OCI-LY7 (cell line): ENCODE results near the gene KLHL25. TPM values are rescaled to one million over a fixed set of nuclear protein-coding genes. Genes with fewer than 3 reads are reported as not detected.

Source experiments
- BruUV-seq: library from RNA; stranded (reverse); fragments of 400-500 nt; replicated peaks from 2 replicates; lab custom pipeline; 2021; lab: Mats Ljungman, UMichigan
- CTCF ChIA-PET: fragments of 300-600 bp; sonication (Branson Sonifier 250); formaldehyde crosslinking; loops from one replicate; lab custom pipeline; 2022; ENCODE audit warnings: antibody characterized with exemption; ENCODE audit not compliant: unreplicated experiment; lab: Charles Lee
- POLR2A ChIA-PET: fragments of 300-600 bp; sonication (Branson Sonifier 250); formaldehyde crosslinking; loops from one replicate; lab custom pipeline; 2022; ENCODE audit warnings: antibody characterized with exemption; lab: Charles Lee
- DNase-seq: peaks from one replicate; pipeline ENCODE4 v3.0.0-alpha.2; 2015; ENCODE audit warnings: low spot score
- H2AFZ ChIP-seq: fragments of 200-600 bp; sonication (generic), shearing (Covaris generic); 2 replicates; pipeline ENCODE4 v1.6.1; 2014; ENCODE audit warnings: mild to moderate bottlenecking, antibody characterized with exemption, low read length, moderate library complexity
- H3K27ac ChIP-seq: fragments of 200-600 bp; sonication (generic); 2 replicates; pipeline ENCODE4 v1.5.1; 2014; ENCODE audit warnings: mixed run types, low read depth, mild to moderate bottlenecking, moderate library complexity, low read length, inconsistent platforms; ENCODE audit not compliant: poor library complexity, severe bottlenecking
- H3K36me3 ChIP-seq: fragments of 200-600 bp; sonication (generic); 2 replicates; pipeline ENCODE4 v1.6.1; 2014; ENCODE audit warnings: mild to moderate bottlenecking, antibody characterized with exemption, low read length, moderate library complexity, mixed read lengths; ENCODE audit not compliant: insufficient read depth
- H3K4me1 ChIP-seq: fragments of 200-600 bp; sonication (generic); 2 replicates; pipeline ENCODE4 v1.5.1; 2014; ENCODE audit warnings: mild to moderate bottlenecking, low read length; ENCODE audit not compliant: insufficient read depth, poor library complexity, severe bottlenecking
- H3K4me2 ChIP-seq: fragments of 200-600 bp; sonication (generic); 2 replicates; pipeline ENCODE4 v1.6.1; 2014; ENCODE audit warnings: mild to moderate bottlenecking, low read length
- H3K4me3 ChIP-seq: fragments of 200-600 bp; sonication (generic); 2 replicates; pipeline ENCODE4 v1.5.1; 2014; ENCODE audit warnings: mild to moderate bottlenecking, low read depth, low read length; ENCODE audit not compliant: poor library complexity, severe bottlenecking
- H3K79me2 ChIP-seq: fragments of 200-600 bp; sonication (generic); 2 replicates; pipeline ENCODE4 v1.6.1; 2016; ENCODE audit warnings: low read depth, mild to moderate bottlenecking, low read length, moderate library complexity, mixed read lengths; ENCODE audit not compliant: insufficient read depth
- H3K9me2 ChIP-seq: fragments of 200-600 bp; sonication (generic); 2 replicates; pipeline ENCODE4 v1.6.1; 2016; ENCODE audit warnings: mild to moderate bottlenecking, low read length, mixed read lengths; ENCODE audit not compliant: insufficient read depth
- H3K9me3 ChIP-seq: fragments of 200-600 bp; sonication (generic); 2 replicates; pipeline ENCODE4 v1.6.1; 2014; ENCODE audit warnings: mild to moderate bottlenecking, mixed run types, low read length, mixed read lengths
- H4K20me1 ChIP-seq: fragments of 200-600 bp; sonication (generic); 2 replicates; pipeline ENCODE4 v1.6.1; 2014; ENCODE audit warnings: mild to moderate bottlenecking, antibody characterized with exemption, low read length, moderate library complexity, mixed read lengths; ENCODE audit not compliant: insufficient read depth
- CTCF ChIP-seq: fragments of 200-600 bp; sonication (generic); conservative IDR thresholded peaks from 2 replicates; pipeline ENCODE4 v1.5.1; 2014; ENCODE audit warnings: mild to moderate bottlenecking, antibody characterized with exemption, low read length, moderate library complexity, mixed read lengths
- EZH2phosphoT487 ChIP-seq: fragments of 200-600 bp; sonication (generic); IDR thresholded peaks from 2 replicates; pipeline ENCODE4 v1.6.1; 2018; ENCODE audit warnings: low read depth, borderline replicate concordance, mild to moderate bottlenecking, mixed run types, antibody characterized with exemption, low read length, moderate library complexity, mixed read lengths
- intact Hi-C: fragments of 100-400 bp; cut with micrococcal nuclease; formaldehyde crosslinking; loops from one replicate; pipeline ENCODE4 v1.10.0; 2022; ENCODE audit not compliant: unreplicated experiment
- total RNA-seq, 2 experiments: library from RNA; depleted of rRNA in 1 of 2; stranded (reverse); fragments of >200 nt in 1 of 2; shearing (Covaris generic) in 1 of 2; gene quantifications; 2 replicates each; pipeline ENCODE4 v1.2.3, GENCODE V29; 2014 to 2022

KLHL25 gene
- total RNA-seq, 2 experiments from 2014 or later: 5.1 to 7.7 TPM

- Histone ChIP-seq H2AFZ (no peak overlapping the region), H3K4me2 (no peak overlapping the region), H3K9me3 (no peaks in the 10 kb centered on the region), H3K9me2 (no peaks in the 10 kb centered on the region), H3K4me3 (no peak overlapping the region), H3K36me3 (no peaks in the 10 kb centered on the region), H3K79me2 (no peaks in the 10 kb centered on the region), H3K4me1 (no peaks in the 10 kb centered on the region), H4K20me1 (no peaks in the 10 kb centered on the region), H3K27ac (no peak overlapping the region)
- intact Hi-C loops: no loop called here
- ChIA-PET POLR2A (interaction anchor here (0.6 kb wide), 1 partner anchor 46 kb away, joined by 4 read pairs; no protein-coding TSS in a partner anchor), CTCF (no interaction called here)
- no TSS peak for BruUV-seq
- TF ChIP-seq CTCF: no peak
- no peak for TF ChIP-seq EZH2phosphoT487
- no peak for DNase-seq
Measured at GRCh38 chr15:85819938-85820337, 25.2 kb upstream of the KLHL25 start.

DNA sequence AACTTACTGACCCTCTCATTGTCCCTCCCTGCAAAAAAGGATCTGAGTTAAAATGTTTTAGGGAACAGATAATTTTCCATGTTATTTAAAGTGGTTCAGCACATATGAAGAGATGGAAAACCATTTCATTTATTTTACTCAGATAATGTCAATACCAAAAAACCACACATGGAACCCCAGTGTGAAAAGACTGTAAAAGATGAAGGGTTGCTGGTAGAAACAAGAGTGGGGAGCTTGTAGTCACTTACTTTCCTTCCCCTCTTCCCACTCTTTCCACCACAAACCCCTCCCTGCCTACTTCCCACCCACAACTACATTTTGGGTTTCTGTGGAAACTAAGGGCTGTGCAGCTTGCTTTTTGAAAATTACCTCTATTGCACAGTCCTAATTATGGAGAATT, 18.5 kb upstream of the KLHL25 start:
- no peak overlapping the region for H2AFZ ChIP-seq
- POLR2A ChIA-PET: no interaction called here

More for the DNA sequence above, 18.5 kb upstream of the KLHL25 start:
- H3K9me2 ChIP-seq: no peaks in the 10 kb centered on the region
- no peak overlapping the region for H3K4me2 ChIP-seq
- intact Hi-C loops: no loop called here
- no TSS peak for BruUV-seq
- no peak overlapping the region for H3K4me3 ChIP-seq
- TF ChIP-seq EZH2phosphoT487 (no peak), CTCF (no peak)
- no peaks in the 10 kb centered on the region for H3K4me1 ChIP-seq
- no peaks in the 10 kb centered on the region for H3K79me2 ChIP-seq
- no peak for DNase-seq
- H3K36me3 ChIP-seq: no peaks in the 10 kb centered on the region
- no peak overlapping the region for H3K27ac ChIP-seq
- no peaks in the 10 kb centered on the region for H4K20me1 ChIP-seq
- H3K9me3 ChIP-seq: no peaks in the 10 kb centered on the region
- CTCF ChIA-PET: no interaction called here
